Osteocyte (in vitro differentiated cells): Measurements from ENCODE around the gene ACVR1B. TPM values are rescaled to one million over a fixed set of nuclear protein-coding genes. Genes with fewer than 3 reads are reported as not detected.

Experiments
- DNase-seq: peaks from one replicate; pipeline ENCODE4 v3.0.0; 2021; ENCODE audit warnings: mixed read lengths; ENCODE audit not compliant: unreplicated experiment; ENCODE audit errors: extremely low spot score
- H3K27ac Mint-ChIP-seq: one replicate; pipeline ENCODE4 v1.8.0; 2021; ENCODE audit warnings: mild to moderate bottlenecking, mixed read lengths; ENCODE audit not compliant: unreplicated experiment
- H3K27me3 Mint-ChIP-seq: one replicate; pipeline ENCODE4 v1.8.0; 2021; ENCODE audit warnings: mixed read lengths; ENCODE audit not compliant: unreplicated experiment
- H3K36me3 Mint-ChIP-seq: one replicate; pipeline ENCODE4 v1.8.0; 2021; ENCODE audit warnings: mixed read lengths; ENCODE audit not compliant: unreplicated experiment
- H3K4me1 Mint-ChIP-seq: one replicate; pipeline ENCODE4 v1.8.0; 2021; ENCODE audit warnings: mixed read lengths; ENCODE audit not compliant: unreplicated experiment
- H3K4me3 Mint-ChIP-seq: one replicate; pipeline ENCODE4 v1.8.0; 2021; ENCODE audit warnings: mild to moderate bottlenecking, moderate library complexity, mixed read lengths; ENCODE audit not compliant: unreplicated experiment
- H3K9me3 Mint-ChIP-seq: one replicate; pipeline ENCODE4 v1.8.0; 2021; ENCODE audit warnings: mixed read lengths; ENCODE audit not compliant: unreplicated experiment
- total RNA-seq: library from RNA; stranded (reverse); gene quantifications from 2 replicates; pipeline ENCODE4 v1.2.1, GENCODE V29; 2021
- TF ChIP-seq, protein P1 (sequence below): fragments of 200-600 bp; sonication (generic); IDR thresholded peaks from 2 replicates; pipeline ENCODE4 v1.5.0; 2021; ENCODE audit warnings: antibody characterized with exemption, mild to moderate bottlenecking, moderate library complexity

The ACVR1B gene
- total RNA-seq, 1 donor from 2014 or later: 15.8 TPM

DNA sequence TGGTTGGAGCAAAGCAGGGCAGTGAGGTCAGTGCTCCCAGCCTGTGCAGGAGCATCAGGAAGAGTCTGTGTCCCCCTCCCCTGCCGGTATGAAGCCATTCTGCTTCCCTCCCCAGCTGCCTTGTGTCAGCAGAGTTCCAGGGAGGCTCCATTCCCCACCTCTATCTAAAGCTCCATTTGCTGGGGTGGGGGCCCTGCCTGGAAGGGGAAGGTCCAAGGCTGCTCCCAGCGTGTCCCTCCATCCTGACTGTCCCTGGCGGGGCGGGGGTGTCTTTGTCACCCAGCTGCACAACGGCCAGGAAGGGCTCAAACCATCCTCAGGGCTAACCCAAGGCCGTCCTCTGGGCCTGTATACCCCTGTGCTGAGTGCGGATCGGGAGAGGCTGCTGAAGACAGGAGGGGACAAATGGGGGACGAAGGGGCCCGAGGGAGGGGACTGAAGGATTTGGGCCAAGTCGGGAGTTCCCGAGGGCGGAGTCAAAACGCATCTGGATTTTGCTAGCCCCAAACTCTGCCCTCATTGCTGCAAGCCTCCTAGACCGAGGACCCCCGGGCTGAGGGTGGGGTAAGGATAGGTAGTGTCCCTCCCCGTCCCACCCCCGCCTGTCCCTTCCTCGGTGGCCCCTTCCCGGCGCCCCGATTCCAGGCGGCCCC lies 44.9 kb upstream of the ACVR1B start:
- Mint-ChIP-seq H3K4me1 (peaks cover 6% of the 10 kb centered on the region), H3K9me3 (no peaks in the 10 kb centered on the region), H3K27ac (no peak overlapping the region), H3K4me3 (no peak overlapping the region), H3K36me3 (no peaks in the 10 kb centered on the region), H3K27me3 (no peaks in the 10 kb centered on the region)
- TF ChIP-seq, protein P1, sequence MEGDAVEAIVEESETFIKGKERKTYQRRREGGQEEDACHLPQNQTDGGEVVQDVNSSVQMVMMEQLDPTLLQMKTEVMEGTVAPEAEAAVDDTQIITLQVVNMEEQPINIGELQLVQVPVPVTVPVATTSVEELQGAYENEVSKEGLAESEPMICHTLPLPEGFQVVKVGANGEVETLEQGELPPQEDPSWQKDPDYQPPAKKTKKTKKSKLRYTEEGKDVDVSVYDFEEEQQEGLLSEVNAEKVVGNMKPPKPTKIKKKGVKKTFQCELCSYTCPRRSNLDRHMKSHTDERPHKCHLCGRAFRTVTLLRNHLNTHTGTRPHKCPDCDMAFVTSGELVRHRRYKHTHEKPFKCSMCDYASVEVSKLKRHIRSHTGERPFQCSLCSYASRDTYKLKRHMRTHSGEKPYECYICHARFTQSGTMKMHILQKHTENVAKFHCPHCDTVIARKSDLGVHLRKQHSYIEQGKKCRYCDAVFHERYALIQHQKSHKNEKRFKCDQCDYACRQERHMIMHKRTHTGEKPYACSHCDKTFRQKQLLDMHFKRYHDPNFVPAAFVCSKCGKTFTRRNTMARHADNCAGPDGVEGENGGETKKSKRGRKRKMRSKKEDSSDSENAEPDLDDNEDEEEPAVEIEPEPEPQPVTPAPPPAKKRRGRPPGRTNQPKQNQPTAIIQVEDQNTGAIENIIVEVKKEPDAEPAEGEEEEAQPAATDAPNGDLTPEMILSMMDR: no peak
- DNase-seq: no peak

DNA sequence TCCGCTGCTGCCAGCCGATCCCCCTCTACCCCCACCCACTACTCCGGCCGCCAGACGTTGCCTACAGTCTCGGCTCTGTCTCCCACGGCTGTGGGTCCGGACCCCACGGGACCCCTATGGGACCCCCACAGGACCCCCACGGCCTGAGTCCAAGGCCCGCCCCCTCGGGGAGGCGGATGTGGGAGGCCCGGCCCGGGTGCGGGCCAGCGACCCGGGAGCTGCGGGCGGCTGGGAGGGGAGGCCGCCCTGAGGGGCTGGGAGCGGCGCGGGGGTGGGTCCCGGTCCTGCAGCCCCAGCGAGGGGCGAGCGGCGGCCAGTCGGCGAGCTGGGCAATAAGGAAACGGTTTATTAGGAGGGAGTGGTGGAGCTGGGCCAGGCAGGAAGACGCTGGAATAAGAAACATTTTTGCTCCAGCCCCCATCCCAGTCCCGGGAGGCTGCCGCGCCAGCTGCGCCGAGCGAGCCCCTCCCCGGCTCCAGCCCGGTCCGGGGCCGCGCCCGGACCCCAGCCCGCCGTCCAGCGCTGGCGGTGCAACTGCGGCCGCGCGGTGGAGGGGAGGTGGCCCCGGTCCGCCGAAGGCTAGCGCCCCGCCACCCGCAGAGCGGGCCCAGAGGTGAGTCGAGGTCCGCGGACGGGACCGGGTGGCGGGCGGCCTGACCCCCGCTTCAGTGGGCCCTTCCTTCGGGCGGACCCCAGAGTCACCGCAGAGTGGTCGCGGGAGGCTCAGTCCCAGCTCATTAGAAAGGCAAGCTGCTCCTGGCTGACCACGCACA lies 44.2 kb upstream of the ACVR1B start, which contains the start of gene ACVRL1:
Gene ACVRL1, plus strand, starts transcription at position 422 of the 773 bp plus-strand sequence. CDS start 4,971 bp downstream, outside the sequence.
- Mint-ChIP-seq H3K27me3 (no peaks in the 10 kb centered on the region), H3K4me1 (peaks cover 10% of the 10 kb centered on the region), H3K9me3 (no peaks in the 10 kb centered on the region), H3K27ac (no peak within 1 kb of the TSS), H3K4me3 (no peak within 1 kb of the TSS), H3K36me3 (no peaks in the 10 kb centered on the region)
- TF ChIP-seq, protein P1: no peak
- DNase-seq: no peak

DNA sequence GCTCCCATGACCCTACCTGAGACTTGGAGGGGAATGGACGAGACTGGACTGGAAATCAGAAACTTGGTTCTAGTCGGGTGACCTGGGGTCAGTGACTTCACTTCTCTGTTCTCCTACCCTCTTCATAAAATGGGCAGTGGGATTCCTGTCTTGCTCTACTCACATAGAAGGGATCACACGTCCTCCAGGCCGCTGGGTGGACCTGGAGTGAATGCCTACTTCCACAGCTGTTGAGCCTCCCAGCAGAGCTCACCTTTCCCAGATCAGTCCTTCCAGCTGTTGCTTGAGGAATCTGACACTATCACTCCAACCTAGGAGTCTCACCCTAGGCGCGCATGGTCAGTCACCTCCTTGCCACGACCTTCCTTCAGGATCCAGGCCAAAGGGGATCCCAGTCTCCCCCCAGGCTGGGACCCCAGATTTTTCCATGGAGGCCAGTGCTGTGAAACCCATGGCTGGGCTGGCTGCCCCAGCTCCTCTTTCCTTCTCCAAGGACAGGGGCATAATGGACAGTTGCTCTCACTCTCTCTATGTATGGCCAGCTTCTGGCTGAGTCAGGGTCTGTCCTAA lies 43.6 kb upstream of the ACVR1B start:
- H3K27me3 Mint-ChIP-seq: no peaks in the 10 kb centered on the region
- no peak overlapping the region for H3K4me3 Mint-ChIP-seq
- H3K9me3 Mint-ChIP-seq: no peaks in the 10 kb centered on the region
- H3K27ac Mint-ChIP-seq: no peak overlapping the region
- peaks cover 12% of the 10 kb centered on the region for H3K4me1 Mint-ChIP-seq
- DNase-seq: no peak
- no peaks in the 10 kb centered on the region for H3K36me3 Mint-ChIP-seq
- TF ChIP-seq, protein P1: no peak

DNA sequence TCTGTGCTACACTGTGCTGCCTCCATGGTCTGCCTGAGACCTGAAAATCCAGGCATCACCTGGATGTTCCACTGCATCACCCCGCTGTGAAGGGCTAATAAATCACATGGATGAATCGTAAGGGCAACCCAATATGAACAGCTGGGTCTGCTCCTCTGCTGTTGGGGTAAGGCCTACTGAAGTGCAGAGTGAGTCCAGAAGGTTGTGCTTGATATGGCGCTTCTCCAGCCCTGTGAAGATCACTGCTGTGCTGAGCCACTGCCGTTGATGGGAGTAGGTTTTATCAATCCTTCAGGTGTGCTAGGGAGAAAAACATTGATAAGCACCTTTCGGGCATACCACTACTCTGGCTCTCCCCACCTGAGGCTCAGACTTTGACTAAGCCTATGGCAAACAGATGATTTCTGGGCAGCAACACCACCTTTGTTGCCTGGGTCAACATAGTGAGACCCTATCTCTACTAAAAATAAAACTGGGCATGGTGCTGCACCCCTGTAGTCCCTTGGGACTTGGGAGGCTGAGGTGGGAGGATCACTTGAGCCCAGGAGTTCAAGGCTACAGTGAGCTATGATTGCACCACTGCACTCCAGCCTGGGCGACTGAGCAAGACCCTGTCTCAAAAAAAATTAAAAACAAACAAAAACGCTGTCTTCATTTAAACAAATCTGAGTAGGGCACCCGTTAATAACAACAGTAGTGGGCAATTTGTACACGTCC lies 42.5 kb upstream of the ACVR1B start:
- Mint-ChIP-seq H3K27me3 (no peaks in the 10 kb centered on the region), H3K4me3 (no peak overlapping the region), H3K4me1 (peaks cover 12% of the 10 kb centered on the region), H3K27ac (no peak overlapping the region), H3K36me3 (no peaks in the 10 kb centered on the region), H3K9me3 (no peaks in the 10 kb centered on the region)
- TF ChIP-seq, protein P1: no peak
- DNase-seq: no peak
